ENCODE results near the gene CXCL1. TPM values are rescaled to one million over a fixed set of nuclear protein-coding genes. Genes with fewer than 3 reads are reported as not detected.

CXCL1 gene
- total and polyA plus RNA-seq, 2 donors (not counting 1 experiment from before 2014, with no cell fraction given), result 1.4 to 1.5 TPM

- no peak for TF ChIP-seq EZH2 (IDR thresholded peaks at IDR 0.05; ENCODE audit: low read length, missing control alignments)
- TF ChIP-seq, protein P1, sequence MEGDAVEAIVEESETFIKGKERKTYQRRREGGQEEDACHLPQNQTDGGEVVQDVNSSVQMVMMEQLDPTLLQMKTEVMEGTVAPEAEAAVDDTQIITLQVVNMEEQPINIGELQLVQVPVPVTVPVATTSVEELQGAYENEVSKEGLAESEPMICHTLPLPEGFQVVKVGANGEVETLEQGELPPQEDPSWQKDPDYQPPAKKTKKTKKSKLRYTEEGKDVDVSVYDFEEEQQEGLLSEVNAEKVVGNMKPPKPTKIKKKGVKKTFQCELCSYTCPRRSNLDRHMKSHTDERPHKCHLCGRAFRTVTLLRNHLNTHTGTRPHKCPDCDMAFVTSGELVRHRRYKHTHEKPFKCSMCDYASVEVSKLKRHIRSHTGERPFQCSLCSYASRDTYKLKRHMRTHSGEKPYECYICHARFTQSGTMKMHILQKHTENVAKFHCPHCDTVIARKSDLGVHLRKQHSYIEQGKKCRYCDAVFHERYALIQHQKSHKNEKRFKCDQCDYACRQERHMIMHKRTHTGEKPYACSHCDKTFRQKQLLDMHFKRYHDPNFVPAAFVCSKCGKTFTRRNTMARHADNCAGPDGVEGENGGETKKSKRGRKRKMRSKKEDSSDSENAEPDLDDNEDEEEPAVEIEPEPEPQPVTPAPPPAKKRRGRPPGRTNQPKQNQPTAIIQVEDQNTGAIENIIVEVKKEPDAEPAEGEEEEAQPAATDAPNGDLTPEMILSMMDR (conservative IDR thresholded peaks at IDR 0.05 in 1 of 2, IDR thresholded peaks at IDR 0.05 in 1 of 2; ENCODE audit: low read depth in 1 of 2, low read length in 2 of 2), result no peak
- no peaks in the 10 kb centered on the region for H3K36me3 ChIP-seq (ENCODE audit: control insufficient read depth, insufficient read depth, low read length)
- no peak overlapping the region for H3K4me3 ChIP-seq (replicated peaks in 1 of 4; ENCODE audit: control extremely low read depth in 1 of 4, insufficient read depth in 1 of 4, low read depth in 3 of 4, low read length in 4 of 4)
- H3K9me3 ChIP-seq (ENCODE audit: control insufficient read depth, insufficient read depth, low read depth, low read length), result no peaks in the 10 kb centered on the region
- H2AFZ ChIP-seq (ENCODE audit: low read length), result no peak overlapping the region
- no peaks in the 10 kb centered on the region for H3K79me2 ChIP-seq (ENCODE audit: control insufficient read depth, insufficient read depth, low read length)
- H3K4me1 ChIP-seq (ENCODE audit: control insufficient read depth, extremely low read depth, insufficient read depth, low read length), result no peaks in the 10 kb centered on the region
- H3K27me3 ChIP-seq (ENCODE audit: control insufficient read depth, insufficient read depth, low read length), result no peaks in the 10 kb centered on the region
- no peak overlapping the region for H3K9ac ChIP-seq (ENCODE audit: insufficient read depth, low read length)
- DNase-seq (ENCODE audit: low read depth in 2 of 2), result peak in 1 of 2 donors; percentile 39
- no peaks in the 10 kb centered on the region for H4K20me1 ChIP-seq (ENCODE audit: control insufficient read depth, extremely low read depth, insufficient read depth, low read length)
- H3K27ac ChIP-seq (ENCODE audit: insufficient read depth, low read length), result no peak overlapping the region
- no peak overlapping the region for H3K4me2 ChIP-seq (ENCODE audit: extremely low read depth, insufficient read depth, low read length)
These were observed 18.8 kb upstream of the CXCL1 start for GRCh38 chr4:73850261-73850970.

DNA sequence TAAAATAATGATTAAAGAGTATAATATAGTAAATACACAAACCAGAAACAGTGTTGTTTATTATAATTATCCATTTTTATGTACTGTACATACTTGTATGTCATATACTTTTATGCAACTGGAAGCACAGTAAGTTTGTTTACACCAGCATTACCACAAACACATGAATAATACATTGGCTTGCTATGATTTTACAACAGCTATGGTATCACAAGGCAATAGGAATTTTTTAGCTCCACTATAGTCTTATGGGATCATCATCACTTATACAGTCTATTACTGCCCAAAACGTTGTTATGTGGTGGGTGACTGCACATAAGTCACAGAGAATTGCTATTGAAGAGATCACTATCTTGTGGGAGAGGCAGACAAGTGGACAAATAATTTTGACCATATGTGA lies 17.9 kb upstream of the CXCL1 start:
- Histone ChIP-seq H3K27me3 (ENCODE audit: control insufficient read depth, insufficient read depth, low read length) (no peaks in the 10 kb centered on the region), H3K79me2 (ENCODE audit: control insufficient read depth, insufficient read depth, low read length) (no peaks in the 10 kb centered on the region), H3K4me1 (ENCODE audit: control insufficient read depth, extremely low read depth, insufficient read depth, low read length) (no peaks in the 10 kb centered on the region), H3K9me3 (ENCODE audit: control insufficient read depth, insufficient read depth, low read depth, low read length) (no peaks in the 10 kb centered on the region), H3K4me3 (replicated peaks in 1 of 4; ENCODE audit: control extremely low read depth in 1 of 4, insufficient read depth in 1 of 4, low read depth in 3 of 4, low read length in 4 of 4) (no peak overlapping the region), H2AFZ (ENCODE audit: low read length) (no peak overlapping the region), H3K36me3 (ENCODE audit: control insufficient read depth, insufficient read depth, low read length) (no peaks in the 10 kb centered on the region), H4K20me1 (ENCODE audit: control insufficient read depth, extremely low read depth, insufficient read depth, low read length) (no peaks in the 10 kb centered on the region), H3K9ac (ENCODE audit: insufficient read depth, low read length) (no peak overlapping the region), H3K27ac (ENCODE audit: insufficient read depth, low read length) (no peak overlapping the region), H3K4me2 (ENCODE audit: extremely low read depth, insufficient read depth, low read length) (no peak overlapping the region)
- TF ChIP-seq, protein P1 (conservative IDR thresholded peaks at IDR 0.05 in 1 of 2, IDR thresholded peaks at IDR 0.05 in 1 of 2; ENCODE audit: low read depth in 1 of 2, low read length in 2 of 2), result no peak
- TF ChIP-seq EZH2 (IDR thresholded peaks at IDR 0.05; ENCODE audit: low read length, missing control alignments), result no peak
- DNase-seq (ENCODE audit: low read depth in 2 of 2), result no peak

DNA sequence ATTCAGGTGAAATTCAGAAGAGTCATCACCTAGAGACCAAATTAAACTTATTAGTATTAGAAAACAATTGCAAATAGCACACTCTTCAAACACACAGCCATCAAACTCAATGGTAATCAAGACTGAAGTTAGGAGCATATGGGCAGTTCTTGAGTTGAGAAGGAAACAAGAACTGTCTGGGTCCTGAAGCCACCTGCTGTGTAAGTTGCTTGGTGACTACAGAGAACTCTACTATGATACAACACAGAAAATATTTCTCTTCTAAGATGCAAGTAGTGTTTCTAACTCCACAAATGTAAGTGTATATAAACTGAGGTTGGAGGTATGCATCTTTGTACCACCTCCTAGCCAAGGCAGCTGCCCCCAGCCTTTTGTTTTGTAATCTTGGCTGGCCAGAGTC lies 16.4 kb upstream of the CXCL1 start:
- Histone ChIP-seq H3K9me3 (ENCODE audit: control insufficient read depth, insufficient read depth, low read depth, low read length) (no peaks in the 10 kb centered on the region), H3K9ac (ENCODE audit: insufficient read depth, low read length) (no peak overlapping the region), H2AFZ (ENCODE audit: low read length) (no peak overlapping the region), H3K27ac (ENCODE audit: insufficient read depth, low read length) (no peak overlapping the region), H4K20me1 (ENCODE audit: control insufficient read depth, extremely low read depth, insufficient read depth, low read length) (no peaks in the 10 kb centered on the region), H3K79me2 (ENCODE audit: control insufficient read depth, insufficient read depth, low read length) (no peaks in the 10 kb centered on the region), H3K4me3 (replicated peaks in 1 of 4; ENCODE audit: control extremely low read depth in 1 of 4, insufficient read depth in 1 of 4, low read depth in 3 of 4, low read length in 4 of 4) (no peak overlapping the region), H3K4me1 (ENCODE audit: control insufficient read depth, extremely low read depth, insufficient read depth, low read length) (no peaks in the 10 kb centered on the region), H3K4me2 (ENCODE audit: extremely low read depth, insufficient read depth, low read length) (peak overlapping the region; percentile 57), H3K36me3 (ENCODE audit: control insufficient read depth, insufficient read depth, low read length) (no peaks in the 10 kb centered on the region), H3K27me3 (ENCODE audit: control insufficient read depth, insufficient read depth, low read length) (no peaks in the 10 kb centered on the region)
- DNase-seq (ENCODE audit: low read depth in 2 of 2), result no peak
- TF ChIP-seq EZH2 (IDR thresholded peaks at IDR 0.05; ENCODE audit: low read length, missing control alignments), result no peak
- TF ChIP-seq, protein P1 (conservative IDR thresholded peaks at IDR 0.05 in 1 of 2, IDR thresholded peaks at IDR 0.05 in 1 of 2; ENCODE audit: low read depth in 1 of 2, low read length in 2 of 2), result no peak
